K562 treated with DMSO at 1 percent for 12 hours (cell line): Measurements from ENCODE around the gene PCBP1. TPM values are rescaled to one million over a fixed set of nuclear protein-coding genes. Genes with fewer than 3 reads are reported as not detected.

ENCODE experiments used
- total RNA-seq: library from RNA; unstranded; fragments of 300-600 nt; gene quantifications from 2 replicates; pipeline ENCODE4 v1.2.3, GENCODE V29; 2022; ENCODE audit not compliant: insufficient read depth

Gene PCBP1
- total RNA-seq, result 436 and 566 TPM in 2 replicates

DNA sequence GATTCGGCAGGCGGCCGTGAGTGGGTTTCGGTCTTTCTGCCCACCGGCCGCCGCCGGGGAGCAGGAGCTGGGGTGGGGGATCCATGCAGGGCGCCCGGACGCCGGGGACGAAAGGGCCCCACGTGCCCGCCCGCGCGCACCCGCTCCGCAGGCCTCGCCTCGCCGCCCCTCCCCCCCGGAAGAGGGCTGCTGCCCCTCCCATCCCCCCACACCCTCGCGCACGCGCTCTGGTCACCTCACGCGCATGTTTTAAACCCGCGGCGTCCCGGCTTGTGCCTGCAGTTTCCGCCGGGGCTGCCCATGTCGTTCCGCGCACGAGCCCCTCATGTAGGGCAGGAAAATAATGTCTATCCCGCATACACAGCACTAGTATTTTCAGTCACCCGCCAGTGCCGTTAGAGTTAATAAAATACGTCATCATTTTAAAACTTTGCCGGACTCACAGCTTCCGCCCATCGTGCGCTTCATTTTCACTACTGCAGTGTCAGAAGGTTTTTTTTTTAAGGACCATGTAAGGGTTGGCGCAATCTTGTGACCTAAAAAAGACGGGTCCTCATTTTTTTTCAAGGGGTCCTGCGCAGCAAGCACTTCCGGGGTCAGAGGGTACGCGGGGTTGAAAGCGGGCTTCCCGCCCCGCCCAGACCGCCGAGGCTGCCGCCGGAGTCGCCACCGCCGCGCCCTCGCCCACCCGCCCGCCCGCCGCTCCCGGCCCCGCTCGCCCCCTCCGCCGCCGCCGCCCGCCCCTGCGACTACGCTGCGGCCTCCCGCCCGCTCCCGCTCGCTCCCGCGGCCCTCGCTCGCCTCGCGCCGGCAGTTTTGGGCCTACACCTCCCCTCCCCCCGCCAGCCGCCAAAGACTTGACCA is at the start of gene PCBP1:
PCBP1 (plus strand) TSS at position 640 of the 864 bp plus-strand sequence. CDS start 267 bp downstream, outside the sequence.

Other genes with a start within 250 kb of the PCBP1 start
- 46.5 and 48.5 TPM in 2 replicates for gene SNRNP27, start 193.5 kb upstream of the PCBP1 start, total RNA-seq
- gene MXD1, start 172.4 kb upstream of the PCBP1 start, total RNA-seq, result 6.5 and 14.5 TPM in 2 replicates
- 0.78 and 1.5 TPM in 2 replicates for gene ASPRV1, start 125.8 kb upstream of the PCBP1 start, total RNA-seq
- 2.1 and 11.0 TPM in 2 replicates for gene C2orf42, start 103.5 kb downstream of the PCBP1 start, total RNA-seq
- 9.6 and 47.0 TPM in 2 replicates for gene TIA1, start 161.2 kb downstream of the PCBP1 start, total RNA-seq
- 10.9 and 38.6 TPM in 2 replicates for gene PCYOX1, start 170.7 kb downstream of the PCBP1 start, total RNA-seq
- gene SNRPG, start 206.3 kb downstream of the PCBP1 start, total RNA-seq, result 178 and 272 TPM in 2 replicates
- gene FAM136A, start 214.6 kb downstream of the PCBP1 start, total RNA-seq, result 34.1 and 44.6 TPM in 2 replicates